Measurements from ENCODE around the gene CREB3L2. TPM values are rescaled to one million over a fixed set of nuclear protein-coding genes. Genes with fewer than 3 reads are reported as not detected.
A peak's percentile ranks its signal among the peaks of the same experiment; 100 is the strongest.

CREB3L2 gene
- total RNA-seq, 1 experiment from 2014 or later: 41.2 TPM

- ChIA-PET CTCF (interaction anchor here (0.5 to 1.0 kb wide), 4 partner anchors 23 to 1261 kb away, joined by 3 to 5 read pairs (median 3); partner anchors contain the start of gene CREB3L2), POLR2A (ENCODE audit: unreplicated experiment) (interaction anchor here (0.6 to 0.9 kb wide), 4 partner anchors 8 to 26 kb away, joined by 3 to 8 read pairs (median 5); no protein-coding TSS in a partner anchor)
- peak; percentile 83 to 97 for DNase-seq
- H2AFZ ChIP-seq: no peak overlapping the region
- intact Hi-C loops (cut with micrococcal nuclease; ENCODE audit: unreplicated experiment): loop anchor here (1.0 kb wide), 2 partner anchors 24 kb away; partner anchors contain the start of gene CREB3L2
- no peaks in the 10 kb centered on the region for H3K9me3 ChIP-seq (ENCODE audit: insufficient read depth, low read depth)
- H4K20me1 ChIP-seq (ENCODE audit: insufficient read depth): no peaks in the 10 kb centered on the region
- no peak for TF ChIP-seq EZH2 (IDR thresholded peaks at IDR 0.05; ENCODE audit: low read depth)
- TF ChIP-seq CTCF (conservative IDR thresholded peaks at IDR 0.05): no peak
- peak overlapping the region; percentile 32; the same call in 1 of the 2 replicates for H3K4me3 ChIP-seq
- H3K27me3 ChIP-seq (ENCODE audit: insufficient read depth, low read depth): no peaks in the 10 kb centered on the region
- no peaks in the 10 kb centered on the region for H3K9me2 ChIP-seq (ENCODE audit: insufficient read depth)
- peaks cover 49% of the 10 kb centered on the region for H3F3A ChIP-seq (ENCODE audit: insufficient read depth, low read depth)
- peak overlapping the region; percentile 72 for H3K4me2 ChIP-seq
- TSS peak; percentile 72 for BruUV-seq (replicated peaks)
- peaks cover 56% of the 10 kb centered on the region for H3K4me1 ChIP-seq (replicated peaks; ENCODE audit: insufficient read depth)
- H3K79me2 ChIP-seq (ENCODE audit: low read depth): peaks cover 80% of the 10 kb centered on the region
- H3K36me3 ChIP-seq (ENCODE audit: low read depth): no peaks in the 10 kb centered on the region
- peak overlapping the region; percentile 92 for H3K27ac ChIP-seq
These were observed 23.2 kb downstream of the CREB3L2 start for GRCh38 chr7:137978464-137979237.

- POLR2A ChIA-PET (ENCODE audit: unreplicated experiment): no interaction called here
- Histone ChIP-seq H3K27ac (peak overlapping the region; percentile 92; the same call in 1 of the 2 replicates), H3K27me3 (ENCODE audit: insufficient read depth, low read depth) (no peaks in the 10 kb centered on the region), H2AFZ (no peak overlapping the region), H3K9me2 (ENCODE audit: insufficient read depth) (no peaks in the 10 kb centered on the region), H3K4me2 (0 out of 2 replicates have a peak overlapping the region, but pooled peaks have one; percentile 72), H3K9me3 (ENCODE audit: insufficient read depth, low read depth) (no peaks in the 10 kb centered on the region), H3K4me1 (replicated peaks; ENCODE audit: insufficient read depth) (peaks cover 51% of the 10 kb centered on the region), H3K79me2 (ENCODE audit: low read depth) (peaks cover 72% of the 10 kb centered on the region), H3F3A (ENCODE audit: insufficient read depth, low read depth) (peaks cover 49% of the 10 kb centered on the region), H4K20me1 (ENCODE audit: insufficient read depth) (no peaks in the 10 kb centered on the region), H3K4me3 (no peak overlapping the region), H3K36me3 (ENCODE audit: low read depth) (no peaks in the 10 kb centered on the region)
- TF ChIP-seq EZH2 (IDR thresholded peaks at IDR 0.05; ENCODE audit: low read depth): no peak
- no peak for TF ChIP-seq CTCF (conservative IDR thresholded peaks at IDR 0.05)
- intact Hi-C loops (cut with micrococcal nuclease; ENCODE audit: unreplicated experiment): no loop called here
- CTCF ChIA-PET: no interaction called here
- no peak for DNase-seq
- no TSS peak for BruUV-seq (replicated peaks)
These were observed 24.7 kb downstream of the CREB3L2 start for GRCh38 chr7:137977173-137977572.

- Histone ChIP-seq H4K20me1 (ENCODE audit: insufficient read depth) (no peaks in the 10 kb centered on the region), H3K79me2 (ENCODE audit: low read depth) (peaks cover 72% of the 10 kb centered on the region), H2AFZ (no peak overlapping the region), H3K36me3 (ENCODE audit: low read depth) (no peaks in the 10 kb centered on the region), H3K27ac (no peak overlapping the region), H3K4me2 (no peak overlapping the region), H3K9me3 (ENCODE audit: insufficient read depth, low read depth) (no peaks in the 10 kb centered on the region), H3K4me1 (replicated peaks; ENCODE audit: insufficient read depth) (peaks cover 47% of the 10 kb centered on the region), H3F3A (ENCODE audit: insufficient read depth, low read depth) (peaks cover 45% of the 10 kb centered on the region), H3K27me3 (ENCODE audit: insufficient read depth, low read depth) (no peaks in the 10 kb centered on the region), H3K4me3 (no peak overlapping the region), H3K9me2 (ENCODE audit: insufficient read depth) (no peaks in the 10 kb centered on the region)
- ChIA-PET POLR2A (ENCODE audit: unreplicated experiment) (no interaction called here), CTCF (no interaction called here)
- TF ChIP-seq CTCF (conservative IDR thresholded peaks at IDR 0.05) (no peak), EZH2 (IDR thresholded peaks at IDR 0.05; ENCODE audit: low read depth) (no peak)
- no TSS peak for BruUV-seq (replicated peaks)
- no peak for DNase-seq
- intact Hi-C loops (cut with micrococcal nuclease; ENCODE audit: unreplicated experiment): no loop called here
These were observed 25.2 kb downstream of the CREB3L2 start for GRCh38 chr7:137976696-137977095.

Data from PC-9 (cell line).